ENCODE results near the gene HBQ1. TPM values are rescaled to one million over a fixed set of nuclear protein-coding genes. Genes with fewer than 3 reads are reported as not detected.
"Not testable (repeated sequence)": the region's sequence is repeated elsewhere in the genome, so short reads cannot be mapped to it uniquely, and the experiment has no call there.

Gene HBQ1
- total RNA-seq, 1 donor from 2014 or later = not detected

GRCh38 chr16:204046-204445 is 23.8 kb downstream of the HBQ1 start:
- not testable (repeated sequence) for DNase-seq (ENCODE audit: low spot score)

DNA sequence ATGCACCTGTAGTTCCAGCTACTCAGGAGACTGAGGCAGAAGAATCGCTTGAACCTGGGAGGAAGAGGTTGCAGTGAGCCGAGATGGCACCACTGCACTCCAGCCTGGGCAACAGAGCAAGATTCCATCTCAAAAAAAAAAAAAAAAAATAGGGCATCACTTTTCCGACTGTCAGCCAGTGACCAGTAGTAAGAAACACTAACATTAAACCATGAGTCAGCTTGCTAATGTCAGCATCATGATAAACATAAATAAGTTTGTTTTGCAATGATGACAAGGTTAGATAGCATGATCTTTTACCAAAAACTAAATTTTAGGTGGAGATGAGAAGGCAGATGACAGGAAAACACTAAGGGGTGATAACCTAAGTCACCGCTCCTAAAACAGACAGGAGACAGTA is 29.1 kb downstream of the HBQ1 start:
- DNase-seq (ENCODE audit: low spot score) = not testable (repeated sequence)

- not testable (repeated sequence) for DNase-seq (ENCODE audit: low spot score)
These were observed 31.4 kb downstream of the HBQ1 start for GRCh38 chr16:211631-212180.

DNA sequence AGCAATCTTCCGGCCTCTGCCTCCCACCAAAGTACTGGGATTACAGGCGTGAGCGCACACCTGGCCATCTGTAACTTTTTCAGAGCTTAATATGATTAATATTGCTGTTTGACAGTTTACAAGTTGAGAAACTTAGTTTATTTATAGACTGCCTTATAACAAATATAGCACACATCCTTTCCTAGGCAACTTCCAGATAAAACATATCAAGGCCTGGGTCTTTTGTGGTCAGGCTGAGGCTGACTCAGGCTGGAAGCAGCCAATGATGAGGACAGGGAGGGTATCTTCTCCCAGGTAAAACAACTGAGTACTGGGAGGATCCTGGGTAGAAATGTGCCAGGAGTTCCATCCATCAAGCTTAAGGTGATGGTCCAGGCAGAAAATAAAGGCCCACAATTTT is 32.7 kb downstream of the HBQ1 start:
- DNase-seq (ENCODE audit: low spot score) = no peak

- DNase-seq (ENCODE audit: low spot score) = no peak
These were observed 39.8 kb downstream of the HBQ1 start for GRCh38 chr16:220021-220420.

- no peak for DNase-seq (ENCODE audit: low spot score)
These were observed 48.0 kb downstream of the HBQ1 start for GRCh38 chr16:228151-228851.

- peak; percentile 85 for DNase-seq (ENCODE audit: low spot score)
These were observed 48.8 kb downstream of the HBQ1 start, which contains the start of gene LUC7L for GRCh38 chr16:228852-229730. TSS of gene LUC7L (minus strand) at chr16:229449. CDS start at chr16:229339, 110 bp downstream.

GRCh38 chr16:229731-230281 is 49.5 kb downstream of the HBQ1 start:
- DNase-seq (ENCODE audit: low spot score) = no peak

- not testable (repeated sequence) for DNase-seq (ENCODE audit: low spot score)
These were observed 50.1 kb downstream of the HBQ1 start for GRCh38 chr16:230351-230750.

Other genes starting within 250 kb of the HBQ1 start
- gene POLR3K, start 126.9 kb upstream of the HBQ1 start, total RNA-seq = 12.7 TPM
- 21.5 TPM for gene SNRNP25, start 126.6 kb upstream of the HBQ1 start, total RNA-seq
- gene RHBDF1, start 107.8 kb upstream of the HBQ1 start, total RNA-seq = 50.6 TPM
- 48.8 TPM for gene MPG, start 102.2 kb upstream of the HBQ1 start, total RNA-seq
- gene NPRL3, start 41.8 kb upstream of the HBQ1 start, total RNA-seq = 29.5 TPM
- 0.95 TPM for gene HBZ, start 27.8 kb upstream of the HBQ1 start, total RNA-seq
- gene HBM, start 14.5 kb upstream of the HBQ1 start, total RNA-seq = not detected
- gene HBA2, start 7.6 kb upstream of the HBQ1 start, total RNA-seq = 30.0 TPM
- 54.8 TPM for gene HBA1, start 3.8 kb upstream of the HBQ1 start, total RNA-seq
- gene LUC7L, start 49.0 kb downstream of the HBQ1 start, total RNA-seq = 72.1 TPM
- 138 TPM for gene FAM234A, start 54.4 kb downstream of the HBQ1 start, total RNA-seq
- 6.7 TPM for gene RGS11, start 95.5 kb downstream of the HBQ1 start, total RNA-seq
- 2.6 TPM for gene ARHGDIG, start 100.1 kb downstream of the HBQ1 start, total RNA-seq
- gene PDIA2, start 102.7 kb downstream of the HBQ1 start, total RNA-seq = 1.3 TPM
- gene AXIN1, start 172.3 kb downstream of the HBQ1 start, total RNA-seq = 29.2 TPM
- gene MRPL28, start 190.1 kb downstream of the HBQ1 start, total RNA-seq = 52.9 TPM
- gene PGAP6, start 201.5 kb downstream of the HBQ1 start, total RNA-seq = 85.7 TPM
- gene NME4, start 216.7 kb downstream of the HBQ1 start, total RNA-seq = 105 TPM
- 36.8 TPM for gene DECR2, start 221.4 kb downstream of the HBQ1 start, total RNA-seq
- gene RAB11FIP3, start 245.2 kb downstream of the HBQ1 start, total RNA-seq = 58.5 TPM